HUES6 (cell line): ENCODE measurements around the gene CARMIL1.

ENCODE experiments used
- H3K27ac ChIP-seq: 2 replicates; pipeline ENCODE4 v1.7.0; 2013; ENCODE audit warnings: low read depth, mild to moderate bottlenecking, low read length, inconsistent platforms
- H3K27me3 ChIP-seq: 2 replicates; pipeline ENCODE4 v1.6.1; 2013; ENCODE audit warnings: low read length; ENCODE audit not compliant: control insufficient read depth, insufficient read depth
- H3K36me3 ChIP-seq: 2 replicates; pipeline ENCODE4 v1.6.1; 2013; ENCODE audit warnings: low read length; ENCODE audit not compliant: control insufficient read depth, insufficient read depth
- H3K4me1 ChIP-seq: 2 replicates; pipeline ENCODE4 v1.6.1; 2013; ENCODE audit warnings: low read length; ENCODE audit not compliant: control insufficient read depth, insufficient read depth
- H3K4me3 ChIP-seq: 2 replicates; pipeline ENCODE4 v1.5.1; 2013; ENCODE audit warnings: low read depth, low read length
- H3K9ac ChIP-seq: one replicate; pipeline ENCODE4 v1.6.1; 2013; ENCODE audit warnings: mild to moderate bottlenecking, low read length
- H3K9me3 ChIP-seq: 2 replicates; pipeline ENCODE4 v1.6.1; 2013; ENCODE audit warnings: low read depth, low read length; ENCODE audit not compliant: control insufficient read depth, insufficient read depth

CARMIL1 gene

DNA sequence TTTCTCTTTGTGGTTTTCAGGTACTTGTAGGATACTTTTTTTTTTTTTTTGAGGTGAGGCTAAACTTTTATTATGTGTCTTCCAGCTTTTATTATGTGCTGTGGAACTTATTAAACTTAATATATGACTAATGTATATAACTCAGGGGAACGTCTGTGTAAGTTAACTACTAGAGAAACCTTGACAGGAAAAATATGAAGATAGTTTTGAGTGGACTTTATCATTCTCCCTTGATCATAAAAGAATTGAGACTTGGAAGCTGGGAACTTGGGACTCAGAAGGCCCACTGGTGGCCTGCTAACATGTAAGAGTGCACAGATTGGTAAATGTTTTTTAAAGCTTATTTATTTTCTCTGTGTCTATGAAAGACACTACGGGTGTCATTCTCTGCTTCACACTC, 73.1 kb downstream of the CARMIL1 start:
- no peak overlapping the region for H3K4me3 ChIP-seq
- H3K27ac ChIP-seq = no peak overlapping the region
- H3K27me3 ChIP-seq = no peaks in the 10 kb centered on the region
- no peaks in the 10 kb centered on the region for H3K4me1 ChIP-seq
- no peak overlapping the region for H3K9ac ChIP-seq
- no peaks in the 10 kb centered on the region for H3K36me3 ChIP-seq
- no peaks in the 10 kb centered on the region for H3K9me3 ChIP-seq

DNA sequence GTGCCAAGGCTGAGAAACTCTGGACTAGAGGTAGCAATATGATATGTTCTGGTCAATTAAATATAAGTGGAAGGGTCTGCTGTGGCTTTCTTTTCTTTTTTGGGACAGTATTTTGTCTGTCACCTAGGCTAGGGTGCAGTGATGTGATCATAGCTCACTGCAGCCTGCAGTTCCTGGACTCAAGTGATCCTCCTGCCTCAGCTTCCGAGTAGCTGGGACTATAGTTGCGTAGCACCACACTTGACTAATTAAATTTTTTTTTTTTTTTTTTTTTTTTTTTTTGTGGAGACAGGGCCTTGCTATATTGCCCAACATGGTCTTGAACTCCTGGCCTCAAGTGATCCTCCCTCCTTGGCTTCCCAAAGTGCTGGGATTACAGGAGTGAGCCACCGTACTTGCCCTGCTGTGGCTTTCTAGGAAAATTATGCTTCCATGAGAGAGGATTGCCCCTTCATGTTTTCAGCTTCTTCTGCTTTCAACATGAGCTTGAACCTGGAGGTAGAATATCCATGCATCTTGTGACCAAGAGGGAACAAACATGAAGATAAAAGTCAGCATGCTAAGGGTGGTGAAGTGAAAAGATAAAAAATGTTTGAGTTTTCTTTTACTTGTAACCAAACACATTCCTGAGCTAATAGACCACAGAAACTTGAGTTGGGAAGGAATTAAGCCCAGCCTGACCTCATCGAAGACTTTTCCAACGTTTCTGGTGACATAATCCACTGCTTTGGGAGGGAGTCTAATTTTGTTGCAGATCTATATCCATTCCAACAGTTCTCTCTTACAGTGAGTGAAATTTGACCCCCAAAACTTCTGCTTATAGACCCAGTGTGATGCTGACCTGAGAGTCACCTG, 75.1 kb downstream of the CARMIL1 start:
- no peaks in the 10 kb centered on the region for H3K9me3 ChIP-seq
- no peaks in the 10 kb centered on the region for H3K36me3 ChIP-seq
- H3K4me3 ChIP-seq = no peak overlapping the region
- H3K27me3 ChIP-seq = no peaks in the 10 kb centered on the region
- peaks cover 4% of the 10 kb centered on the region for H3K4me1 ChIP-seq
- no peak overlapping the region for H3K27ac ChIP-seq
- H3K9ac ChIP-seq = no peak overlapping the region

DNA sequence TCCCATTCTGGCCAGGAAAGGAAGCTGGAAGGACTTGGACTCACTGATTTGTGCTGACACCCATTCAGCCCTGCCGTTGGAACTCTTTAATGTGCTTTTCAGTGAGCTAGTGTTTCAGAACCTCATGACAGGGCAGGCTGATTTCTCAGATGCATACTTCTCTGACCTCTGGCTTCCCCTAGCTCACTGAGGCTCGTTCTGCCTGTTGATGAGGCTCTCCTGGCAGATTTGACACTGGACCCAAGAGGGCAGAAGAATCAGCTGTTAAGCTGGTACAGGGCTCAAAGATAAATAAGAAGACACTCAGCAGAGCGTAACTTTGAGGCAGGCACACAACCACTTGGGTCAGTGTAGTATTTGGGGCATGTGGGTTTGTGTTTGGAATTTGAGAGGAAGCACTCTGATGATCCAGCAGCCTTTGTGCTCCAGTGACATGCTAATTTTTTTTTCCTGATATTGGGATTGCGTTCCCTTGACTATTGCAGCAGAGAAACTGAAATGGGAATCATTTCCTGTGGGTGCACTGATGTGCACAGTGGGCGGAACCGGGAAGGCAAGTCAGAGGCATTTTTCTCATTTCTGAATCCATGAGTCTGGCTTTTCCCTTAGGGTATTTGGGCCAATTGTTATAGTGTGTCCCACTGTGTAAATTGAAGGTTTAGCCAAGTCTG, 80.2 kb downstream of the CARMIL1 start:
- H3K9me3 ChIP-seq = no peaks in the 10 kb centered on the region
- H3K27ac ChIP-seq = no peak overlapping the region
- H3K4me1 ChIP-seq = peaks cover 13% of the 10 kb centered on the region
- no peaks in the 10 kb centered on the region for H3K27me3 ChIP-seq
- H3K36me3 ChIP-seq = no peaks in the 10 kb centered on the region
- H3K4me3 ChIP-seq = no peak overlapping the region
- H3K9ac ChIP-seq = no peak overlapping the region

DNA sequence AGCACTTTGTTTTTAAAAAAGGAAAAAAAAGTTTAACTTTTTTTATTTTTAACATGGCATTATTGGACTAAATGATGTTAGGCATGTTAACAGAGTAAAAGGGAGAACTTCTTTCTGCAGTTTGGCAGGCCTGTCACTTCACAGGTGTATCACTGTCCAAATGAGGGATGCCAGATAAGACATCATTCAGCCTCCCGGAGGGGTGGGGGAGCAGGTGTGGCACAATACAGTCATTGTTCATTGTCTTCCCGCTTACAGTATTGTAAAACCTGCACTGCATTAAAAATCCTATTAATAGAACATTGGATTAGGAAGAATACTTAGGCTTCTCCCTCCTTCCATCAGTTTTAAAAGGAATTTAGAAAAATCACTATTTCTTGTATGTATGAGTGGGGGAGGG, 80.7 kb downstream of the CARMIL1 start:
- no peak overlapping the region for H3K9ac ChIP-seq
- no peaks in the 10 kb centered on the region for H3K9me3 ChIP-seq
- H3K4me1 ChIP-seq = peaks cover 13% of the 10 kb centered on the region
- H3K27ac ChIP-seq = no peak overlapping the region
- no peaks in the 10 kb centered on the region for H3K27me3 ChIP-seq
- no peak overlapping the region for H3K4me3 ChIP-seq
- no peaks in the 10 kb centered on the region for H3K36me3 ChIP-seq

GRCh38 chr6:25360621-25361020, 81.4 kb downstream of the CARMIL1 start:
- H3K4me3 ChIP-seq = no peak overlapping the region
- H3K4me1 ChIP-seq = peaks cover 13% of the 10 kb centered on the region
- H3K9me3 ChIP-seq = no peaks in the 10 kb centered on the region
- H3K36me3 ChIP-seq = no peaks in the 10 kb centered on the region
- no peak overlapping the region for H3K27ac ChIP-seq
- no peak overlapping the region for H3K9ac ChIP-seq
- H3K27me3 ChIP-seq = no peaks in the 10 kb centered on the region

DNA sequence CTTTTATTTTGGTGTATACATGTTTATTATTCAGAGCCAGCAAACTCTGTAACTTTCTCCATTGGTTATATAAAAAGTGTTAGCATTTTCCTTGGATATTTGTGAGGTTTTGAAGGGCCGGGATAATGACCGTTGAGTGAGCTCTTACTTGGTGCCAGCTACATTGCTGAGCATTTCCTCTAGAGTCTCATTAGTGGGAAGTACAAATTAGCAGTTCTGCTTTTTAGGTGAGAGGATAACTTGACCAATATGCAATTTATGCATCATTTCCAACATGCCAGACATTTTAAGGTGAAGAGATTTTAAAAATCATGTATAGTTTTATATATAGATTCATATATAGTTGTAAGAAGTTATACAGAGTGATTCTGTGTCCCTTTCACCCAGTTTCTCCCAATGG, 84.3 kb downstream of the CARMIL1 start:
- H3K9me3 ChIP-seq = no peaks in the 10 kb centered on the region
- no peak overlapping the region for H3K27ac ChIP-seq
- H3K4me3 ChIP-seq = no peak overlapping the region
- peaks cover 28% of the 10 kb centered on the region for H3K4me1 ChIP-seq
- no peak overlapping the region for H3K9ac ChIP-seq
- H3K36me3 ChIP-seq = no peaks in the 10 kb centered on the region
- no peaks in the 10 kb centered on the region for H3K27me3 ChIP-seq

DNA sequence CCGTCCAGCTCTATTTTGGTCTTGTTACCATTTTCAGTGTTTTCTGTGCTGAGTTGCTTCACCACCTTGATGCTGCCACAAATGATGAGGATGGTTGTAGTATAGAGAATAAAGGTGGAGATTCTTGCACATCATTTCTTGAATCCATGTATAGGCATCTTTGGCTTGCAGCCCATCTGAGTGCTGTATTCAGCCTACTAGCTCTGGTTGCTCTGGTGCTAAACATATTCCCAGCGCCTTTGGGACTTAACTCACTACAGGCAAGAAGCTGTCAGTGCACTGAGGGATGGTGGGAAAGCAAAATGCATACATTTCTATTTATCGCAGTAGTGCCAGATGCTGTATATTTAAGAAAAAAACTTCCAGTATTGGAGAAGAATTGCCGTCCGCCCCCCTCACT, 86.0 kb downstream of the CARMIL1 start:
- no peaks in the 10 kb centered on the region for H3K9me3 ChIP-seq
- H3K36me3 ChIP-seq = no peaks in the 10 kb centered on the region
- no peak overlapping the region for H3K27ac ChIP-seq
- no peak overlapping the region for H3K4me3 ChIP-seq
- H3K4me1 ChIP-seq = peaks cover 33% of the 10 kb centered on the region
- no peaks in the 10 kb centered on the region for H3K27me3 ChIP-seq
- H3K9ac ChIP-seq = no peak overlapping the region

DNA sequence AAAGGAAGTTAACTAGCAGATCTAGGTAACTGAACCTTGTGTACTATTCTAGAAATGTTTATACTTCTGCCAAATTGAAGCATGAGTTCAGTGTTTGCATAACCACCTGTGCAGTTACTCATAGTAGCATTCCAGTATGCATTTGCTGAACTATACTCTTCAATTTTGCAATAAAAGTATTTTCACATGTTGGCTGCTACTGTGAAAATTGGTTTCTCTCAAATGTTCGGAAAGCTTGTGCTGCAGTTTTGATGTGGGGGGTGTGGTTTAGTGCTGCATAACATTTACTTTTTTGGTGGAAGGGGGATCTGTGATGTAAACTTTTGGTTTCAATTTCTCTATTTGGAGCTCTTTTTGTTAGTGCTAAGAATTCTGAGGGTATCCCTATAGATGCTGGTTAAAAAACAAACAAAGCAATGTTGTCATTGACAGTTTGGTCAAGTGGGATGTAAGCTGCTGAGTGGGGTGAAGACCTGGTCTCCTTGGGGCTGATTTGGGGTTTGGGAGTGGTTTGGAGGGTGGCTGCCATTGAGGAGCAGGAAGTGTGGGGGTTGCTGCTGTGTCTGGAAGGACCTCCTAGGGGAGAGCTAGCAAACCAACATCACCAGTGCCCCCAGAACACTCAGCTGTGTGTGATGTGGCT, 87.8 kb downstream of the CARMIL1 start:
- no peaks in the 10 kb centered on the region for H3K36me3 ChIP-seq
- no peaks in the 10 kb centered on the region for H3K27me3 ChIP-seq
- H3K4me3 ChIP-seq = no peak overlapping the region
- H3K4me1 ChIP-seq = peaks cover 32% of the 10 kb centered on the region
- no peak overlapping the region for H3K9ac ChIP-seq
- H3K9me3 ChIP-seq = no peaks in the 10 kb centered on the region
- no peak overlapping the region for H3K27ac ChIP-seq

GRCh38 chr6:25369036-25369432, 89.9 kb downstream of the CARMIL1 start:
- peaks cover 32% of the 10 kb centered on the region for H3K4me1 ChIP-seq
- H3K9me3 ChIP-seq = no peaks in the 10 kb centered on the region
- H3K27me3 ChIP-seq = no peaks in the 10 kb centered on the region
- H3K27ac ChIP-seq = no peak overlapping the region; the same call in 1 of the 2 replicates
- no peaks in the 10 kb centered on the region for H3K36me3 ChIP-seq
- H3K4me3 ChIP-seq = no peak overlapping the region
- H3K9ac ChIP-seq = no peak overlapping the region

DNA sequence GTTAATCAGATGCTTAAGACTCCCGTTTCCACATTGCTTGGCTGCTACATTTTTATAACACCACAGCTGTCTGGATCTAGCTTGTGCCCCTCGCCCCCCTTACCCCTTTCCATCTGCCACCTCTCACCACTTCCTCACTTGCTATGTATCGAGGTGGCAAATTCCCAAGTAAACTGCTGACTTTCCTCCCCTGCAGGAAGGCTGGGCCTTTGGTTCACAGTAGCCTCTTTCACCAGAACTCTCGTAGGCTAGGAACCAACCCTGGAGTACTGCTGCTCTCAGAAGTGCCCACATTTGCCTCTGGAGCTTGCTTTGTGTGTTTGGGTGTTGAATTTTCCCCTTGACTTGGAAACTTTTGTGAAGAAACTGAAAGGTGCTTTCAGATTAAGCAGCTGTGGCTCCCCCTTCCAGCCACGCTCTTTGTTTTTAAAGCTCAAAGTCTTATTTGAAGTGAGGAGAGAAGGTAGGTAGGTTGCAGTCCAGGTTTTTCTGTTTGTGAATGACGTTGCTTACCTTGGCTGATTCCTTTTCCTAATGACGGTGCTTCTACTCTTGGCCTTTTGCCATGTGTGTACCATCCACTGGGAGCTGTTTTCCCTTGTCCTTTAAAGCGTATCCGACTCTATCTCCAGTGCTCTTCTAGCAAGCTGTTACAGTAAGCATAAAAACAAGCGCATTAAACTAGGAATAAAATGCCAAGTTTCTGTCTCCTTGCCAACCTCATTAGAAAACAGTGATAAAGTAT, 90.4 kb downstream of the CARMIL1 start:
- Histone ChIP-seq H3K36me3 (no peaks in the 10 kb centered on the region), H3K27ac (no peak overlapping the region; the same call in 1 of the 2 replicates), H3K4me1 (peaks cover 32% of the 10 kb centered on the region), H3K9ac (no peak overlapping the region), H3K4me3 (no peak overlapping the region), H3K9me3 (no peaks in the 10 kb centered on the region; the same call in 1 of the 2 replicates), H3K27me3 (no peaks in the 10 kb centered on the region)
